AG09309 (cell line): Measurements from ENCODE around the gene MAD1L1.

Source experiments
- DNase-seq: peaks from one replicate; pipeline ENCODE4 v3.0.0-alpha.2; 2010; ENCODE audit warnings: low read depth
- H3K4me3 ChIP-seq: 2 replicates; pipeline ENCODE4 v1.5.1; 2011; ENCODE audit warnings: mild to moderate bottlenecking, low read depth, low read length, moderate library complexity; ENCODE audit not compliant: control insufficient read depth
- CTCF ChIP-seq: IDR thresholded peaks from 2 replicates; pipeline ENCODE4 v1.5.1; 2011; ENCODE audit warnings: mild to moderate bottlenecking, low read depth, low read length, inconsistent platforms; ENCODE audit not compliant: insufficient read depth, control insufficient read depth; ENCODE audit errors: missing control alignments

Gene MAD1L1

GRCh38 chr7:1888425-1888824 lies 344.3 kb downstream of the MAD1L1 start:
- no peak for TF ChIP-seq CTCF
- DNase-seq: no peak
- no peak overlapping the region for H3K4me3 ChIP-seq

- TF ChIP-seq CTCF: no peak
- H3K4me3 ChIP-seq: no peak overlapping the region
- DNase-seq: no peak
These were observed 345.5 kb downstream of the MAD1L1 start for GRCh38 chr7:1887251-1887650.

- DNase-seq: no peak
- no peak overlapping the region for H3K4me3 ChIP-seq
These were observed 346.2 kb downstream of the MAD1L1 start for GRCh38 chr7:1886361-1887064.

GRCh38 chr7:1885465-1886226 lies 347.1 kb downstream of the MAD1L1 start:
- TF ChIP-seq CTCF: no peak
- no peak for DNase-seq
- H3K4me3 ChIP-seq: no peak overlapping the region

More at GRCh38 chr7:1886361-1887064, 346.2 kb downstream of the MAD1L1 start:
- TF ChIP-seq CTCF: no peak

GRCh38 chr7:1884583-1885350 lies 348.0 kb downstream of the MAD1L1 start:
- no peak for TF ChIP-seq CTCF
- no peak overlapping the region for H3K4me3 ChIP-seq
- DNase-seq: no peak

- no peak overlapping the region for H3K4me3 ChIP-seq
- DNase-seq: no peak
- TF ChIP-seq CTCF: no peak
These were observed 348.7 kb downstream of the MAD1L1 start for GRCh38 chr7:1883834-1884582.
